ENCODE results near the gene ZBED2.

GRCh38 chr3:111593666-111594065, 1.5 kb downstream of the ZBED2 start:
- TF ChIP-seq CTCF (IDR thresholded peaks at IDR 0.05) = no peak
- no peak for TF ChIP-seq POLR2A (IDR thresholded peaks at IDR 0.05)
